K562 (cell line): ENCODE data around the gene DOCK7. TPM values are rescaled to one million over a fixed set of nuclear protein-coding genes. Genes with fewer than 3 reads are reported as not detected.

ENCODE experiments used
- ATAC-seq: fragments of 200-7000 bp; cut with Tn5 transposase; 3 replicates; pipeline ENCODE4 v1.9.1; 2020; ENCODE audit warnings: moderate library complexity
- BruUV-seq: library from RNA; stranded (reverse); fragments of 400-500 nt; replicated peaks from 2 replicates; lab custom pipeline; 2021; lab: Mats Ljungman, UMichigan
- CTCF ChIA-PET: fragments of 300-600 bp; formaldehyde crosslinking; extraction: SDS; loops from one replicate; lab custom pipeline; 2021; ENCODE audit warnings: low intra/inter-chr PET ratio; lab: Yijun Ruan, JAX
- POLR2A ChIA-PET: fragments of 300-600, 350-650 bp; sonication (Branson Sonifier 250); formaldehyde crosslinking; extraction: SDS; loops from one replicate; lab custom pipeline; 2021; ENCODE audit warnings: antibody characterized with exemption, inconsistent platforms; lab: Yijun Ruan, JAX
- DNase-seq, 4 experiments: peaks; one replicate each; pipeline versions ENCODE4 v3.0.0 to v3.0.0-alpha.2; 2011 to 2018; ENCODE audit warnings: low spot score in 3 of 4, mixed read lengths in 3 of 4; ENCODE audit errors: extremely low read depth in 1 of 4
- FAIRE-seq: peaks from 2 replicates; lab custom pipeline; 2011; peaks lifted over from hg19 to GRCh38; lab: Jason Lieb, UNC
- H2AFZ ChIP-seq: 2 replicates; pipeline ENCODE4 v1.6.0; 2011; ENCODE audit warnings: low read depth, low read length, control low read depth, inconsistent platforms
- H3K27ac ChIP-seq: fragments of 200-600 bp; 3 replicates; pipeline ENCODE4 v1.8.0; 2011; ENCODE audit warnings: low read depth, mild to moderate bottlenecking, control low read depth, inconsistent platforms, low read length, moderate library complexity, mixed read lengths; ENCODE audit errors: extremely low read depth
- H3K27me3 ChIP-seq, 2 experiments: fragments of 300-600 bp in 1 of 2; 2 replicates in 1 of 2; 3 replicates in 1 of 2; pipeline versions ENCODE4 v1.6.0 to v1.8.0; 2011; ENCODE audit warnings: inconsistent platforms in 2 of 2, low read length in 2 of 2, mild to moderate bottlenecking in 1 of 2, mixed read lengths in 1 of 2, moderate library complexity in 1 of 2; ENCODE audit not compliant: control insufficient read depth in 2 of 2, insufficient read depth in 2 of 2
- H3K36me3 ChIP-seq: fragments of 300-600 bp; 3 replicates; pipeline ENCODE4 v1.8.0; 2011; ENCODE audit warnings: mild to moderate bottlenecking, low read length, inconsistent platforms; ENCODE audit not compliant: control insufficient read depth, insufficient read depth
- H3K4me1 ChIP-seq, 2 experiments: fragments of 200-600 bp in 1 of 2; replicated peaks in 1 of 2; 2 replicates in 1 of 2; 3 replicates in 1 of 2; pipeline versions ENCODE4 v1.5.1 to v1.8.0; 2011; ENCODE audit warnings: inconsistent platforms in 2 of 2, low read length in 2 of 2, mild to moderate bottlenecking in 1 of 2, mixed read lengths in 1 of 2, moderate library complexity in 1 of 2; ENCODE audit not compliant: control insufficient read depth in 2 of 2, insufficient read depth in 2 of 2
- H3K4me2 ChIP-seq: 2 replicates; pipeline ENCODE4 v1.6.1; 2011; ENCODE audit warnings: low read length, control low read depth, inconsistent platforms, mixed read lengths; ENCODE audit not compliant: insufficient read depth
- H3K4me3 ChIP-seq: fragments of 200-600 bp; sonication (generic), shearing (Covaris generic); 2 replicates; pipeline ENCODE4 v1.5.1; 2016; ENCODE audit warnings: control low read depth, inconsistent platforms
- H3K79me2 ChIP-seq: fragments of 200-600 bp; 3 replicates; pipeline ENCODE4 v1.8.0; 2011; ENCODE audit warnings: low read length, inconsistent platforms; ENCODE audit not compliant: control insufficient read depth, insufficient read depth
- H3K9ac ChIP-seq, 2 experiments: 2 replicates each; pipeline versions ENCODE4 v1.6.0 to v1.6.1; 2011; ENCODE audit warnings: low read depth in 2 of 2, low read length in 2 of 2, control low read depth in 1 of 2, inconsistent platforms in 1 of 2, mild to moderate bottlenecking in 1 of 2, mixed read lengths in 1 of 2; ENCODE audit not compliant: insufficient read depth in 1 of 2
- H3K9me1 ChIP-seq: one replicate; pipeline ENCODE4 v1.6.0; 2011; ENCODE audit warnings: inconsistent platforms, mild to moderate bottlenecking, low read length, moderate library complexity; ENCODE audit not compliant: control insufficient read depth, insufficient read depth
- H3K9me3 ChIP-seq: replicated peaks from 2 replicates; pipeline ENCODE4 v1.5.1; 2011; ENCODE audit warnings: low read depth, low read length, inconsistent platforms; ENCODE audit not compliant: control insufficient read depth, insufficient read depth
- H4K20me1 ChIP-seq: replicated peaks from 2 replicates; pipeline ENCODE4 v1.6.1; 2011; ENCODE audit warnings: low read length, inconsistent platforms, mixed read lengths; ENCODE audit not compliant: control insufficient read depth, insufficient read depth
- BACH1 ChIP-seq: fragments of 200-800 bp; sonication (Bioruptor generic); IDR thresholded peaks from 2 replicates; pipeline ENCODE4 v1.6.1; 2016; ENCODE audit warnings: missing genetic modification characterization, missing compliant biosample characterization
- BRCA1 ChIP-seq, 2 experiments: fragments of 450-650 bp in 1 of 2; sonication (generic) in 1 of 2; formaldehyde crosslinking in 1 of 2; IDR thresholded peaks; 2 replicates each; pipeline versions ENCODE4 v1.5.0 to v1.6.1; 2017 to 2020; ENCODE audit warnings: mild to moderate bottlenecking in 1 of 2, missing genetic modification reagents in 1 of 2
- CBFA2T3 ChIP-seq: fragments of 450-650 bp; IDR thresholded peaks from 2 replicates; pipeline ENCODE4 v1.6.1; 2017
- CC2D1A ChIP-seq: fragments of 450-650 bp; IDR thresholded peaks from 2 replicates; pipeline ENCODE4 v1.6.1; 2017; ENCODE audit warnings: mild to moderate bottlenecking
- CCNT2 ChIP-seq: IDR thresholded peaks from 2 replicates; pipeline ENCODE4 v1.6.1; 2011; ENCODE audit warnings: borderline replicate concordance, low read depth, mild to moderate bottlenecking, moderate library complexity, mixed read lengths, low read length; ENCODE audit not compliant: insufficient read length; ENCODE audit errors: extremely low read depth
- JUND ChIP-seq, 2 experiments: IDR thresholded peaks; 2 replicates in 1 of 2; 3 replicates in 1 of 2; pipeline ENCODE4 v1.6.1; 2011; ENCODE audit warnings: borderline replicate concordance in 2 of 2, low read depth in 2 of 2, low read length in 2 of 2, improper control_type of control experiment in 1 of 2, missing biosample characterization in 1 of 2, missing genetic modification characterization in 1 of 2, missing genetic modification reagents in 1 of 2
- MAFK ChIP-seq: IDR thresholded peaks from 2 replicates; pipeline ENCODE4 v1.6.1; 2011; ENCODE audit warnings: low read length, improper control_type of control experiment
- NRF1 ChIP-seq, 2 experiments: fragments of 450-650 bp; IDR thresholded peaks in 1 of 2; conservative IDR thresholded peaks in 1 of 2; 2 replicates each; pipeline ENCODE4 v1.6.1; 2014; ENCODE audit warnings: mild to moderate bottlenecking in 2 of 2
- PHB ChIP-seq: fragments of 250-450 bp; sonication (Bioruptor Pico); IDR thresholded peaks from 2 replicates; pipeline ENCODE4 v1.5.0; 2021
- POLR2H ChIP-seq: IDR thresholded peaks from 2 replicates; pipeline ENCODE4 v1.6.1; 2016; ENCODE audit warnings: missing genetic modification characterization, low read depth, mild to moderate bottlenecking, control low read depth, missing compliant biosample characterization, moderate library complexity
- SP2 ChIP-seq: IDR thresholded peaks from 2 replicates; pipeline ENCODE4 v1.6.1; 2011; ENCODE audit warnings: mild to moderate bottlenecking, low read depth, low read length, moderate library complexity; ENCODE audit not compliant: poor library complexity, severe bottlenecking; ENCODE audit errors: extremely low read depth
- TOE1 ChIP-seq, 2 experiments: fragments of 450-650 bp in 1 of 2; sonication (generic) in 1 of 2; formaldehyde crosslinking in 1 of 2; IDR thresholded peaks; 2 replicates each; pipeline versions ENCODE4 v1.7.1 to v1.8.0; 2016 to 2022; ENCODE audit warnings: borderline replicate concordance in 2 of 2, mild to moderate bottlenecking in 2 of 2, antibody characterized with exemption in 1 of 2, inconsistent platforms in 1 of 2, low read depth in 1 of 2, missing genetic modification reagents in 1 of 2, moderate library complexity in 1 of 2
- TSC22D4 ChIP-seq: fragments of 450-650 bp; IDR thresholded peaks from 2 replicates; pipeline ENCODE4 v1.6.1; 2016; ENCODE audit warnings: missing genetic modification characterization, missing biosample characterization, control low read depth
- U2AF2 ChIP-seq: fragments of 200-400 bp; formaldehyde crosslinking; optimal IDR thresholded peaks from 2 replicates; pipeline ENCODE3; 2017; ENCODE audit warnings: low read depth, mild to moderate bottlenecking, low read length
- ZNF586 ChIP-seq: fragments of 450-650 bp; formaldehyde crosslinking; conservative IDR thresholded peaks from 2 replicates; pipeline ENCODE4 v1.4.0; 2020; ENCODE audit warnings: mild to moderate bottlenecking, moderate library complexity
- WGBS: fragments of 100-300 bp; shearing (Covaris generic); methylation state at CpG from one replicate; pipeline ENCODE4 v1.1.6; 2016; ENCODE audit warnings: low coverage, mixed read lengths; ENCODE audit not compliant: insufficient coverage; ENCODE audit errors: missing lambda C conversion rate; 5-methylcytosine and 5-hydroxymethylcytosine counted together
- in situ Hi-C: fragments of 300-500 bp; cut with MboI; formaldehyde crosslinking; loops from 4 replicates; pipeline ENCODE4 v1.15.0; 2018; ENCODE audit warnings: inconsistent platforms, mixed read lengths
- intact Hi-C: fragments of 100-400 bp; cut with micrococcal nuclease; formaldehyde crosslinking; loops from 2 replicates; pipeline ENCODE4 v1.14.2; 2022
- polyA plus RNA-seq, 8 experiments: library from polyadenylated mRNA; depleted of rRNA in 4 of 8; stranded (reverse) in 5 of 8; unstranded in 3 of 8; fragments of >200 nt; fragmentation: Nextera tagmentation in 2 of 8; fragmentation: Illumina TruSeq in 1 of 8; extraction: Ambion mirVana in 2 of 8; extraction: Trizol in 1 of 8; gene quantifications; 2 replicates each; pipeline versions ENCODE4 v1.2.1 to v1.2.3, GENCODE V29; 2011 to 2014; ENCODE audit warnings: inconsistent platforms in 1 of 8, missing spikeins in 1 of 8
- total RNA-seq, 7 experiments: library from RNA; depleted of rRNA in 6 of 7; stranded (reverse); fragments of >200 nt in 6 of 7; fragmentation: Illumina TruSeq in 2 of 7; extraction: Trizol in 2 of 7; gene quantifications; 2 replicates each; pipeline versions ENCODE4 v1.2.1 to v1.2.3, GENCODE V29; 2011 to 2021; ENCODE audit warnings: low replicate concordance in 1 of 7
- TF ChIP-seq, protein P1 (sequence below): sonication (generic); formaldehyde crosslinking; IDR thresholded peaks from 2 replicates; pipeline ENCODE4 v1.8.0; 2022; ENCODE audit warnings: missing genetic modification reagents, mild to moderate bottlenecking, moderate library complexity, borderline replicate concordance

Gene DOCK7
- total and polyA plus RNA-seq, 9 of the 15 experiments (the other 6 are each of a cell fraction or from before 2014, with no cell fraction given) = 4.9 to 35.1 (median 12.6) TPM

DNA sequence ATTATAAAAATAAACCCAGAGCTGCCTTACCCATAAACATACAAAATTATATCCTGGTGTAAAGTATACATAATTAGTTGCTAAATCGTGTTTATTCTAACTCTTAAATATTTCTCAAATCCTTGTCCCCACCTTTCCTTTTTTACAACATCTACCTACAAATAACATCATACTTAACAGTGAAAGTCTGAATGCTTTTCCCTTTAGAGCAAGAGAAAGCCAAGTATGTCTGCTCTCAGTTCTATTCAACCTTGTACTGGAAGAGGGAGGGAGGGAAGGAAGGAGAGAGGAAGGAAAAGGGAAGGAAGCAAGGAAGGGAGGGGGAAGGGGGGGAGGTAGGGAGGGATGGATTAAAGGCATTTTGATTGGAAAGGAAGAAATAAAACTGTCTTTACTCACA, 14.6 kb downstream of the DOCK7 start:
- FAIRE-seq (no peak), ATAC-seq (no peak), DNase-seq (no peak)
- no peak overlapping the region for H3K27ac ChIP-seq
- no peaks in the 10 kb centered on the region; the same call in 2 of the 3 replicates for H3K79me2 ChIP-seq
- H3K9me1 ChIP-seq = no peaks in the 10 kb centered on the region
- H3K9me3 ChIP-seq = no peaks in the 10 kb centered on the region
- H3K4me2 ChIP-seq = no peak overlapping the region
- in situ Hi-C loops = no loop called here
- ChIA-PET POLR2A (no interaction called here), CTCF (no interaction called here)
- H3K4me3 ChIP-seq = no peak overlapping the region
- 12% methylated on average over 1 of the region's 1 CpG for WGBS
- no peaks in the 10 kb centered on the region for H3K27me3 ChIP-seq
- no peak overlapping the region for H2AFZ ChIP-seq
- TF ChIP-seq, protein P1, sequence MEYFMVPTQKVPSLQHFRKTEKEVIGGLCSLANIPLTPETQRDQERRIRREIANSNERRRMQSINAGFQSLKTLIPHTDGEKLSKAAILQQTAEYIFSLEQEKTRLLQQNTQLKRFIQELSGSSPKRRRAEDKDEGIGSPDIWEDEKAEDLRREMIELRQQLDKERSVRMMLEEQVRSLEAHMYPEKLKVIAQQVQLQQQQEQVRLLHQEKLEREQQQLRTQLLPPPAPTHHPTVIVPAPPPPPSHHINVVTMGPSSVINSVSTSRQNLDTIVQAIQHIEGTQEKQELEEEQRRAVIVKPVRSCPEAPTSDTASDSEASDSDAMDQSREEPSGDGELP (CRISPR knock-in tag) = no peak
- TF ChIP-seq PHB (CRISPR knock-in tag) (no peak), TSC22D4 (no peak), CC2D1A (no peak)
- no peaks in the 10 kb centered on the region for H3K36me3 ChIP-seq
- H3K4me1 ChIP-seq = no peaks in the 10 kb centered on the region; a peak in 1 of 5 replicates
- BruUV-seq = no TSS peak
- no peaks in the 10 kb centered on the region for H4K20me1 ChIP-seq
- no peak overlapping the region for H3K9ac ChIP-seq
- intact Hi-C loops = no loop called here

DNA sequence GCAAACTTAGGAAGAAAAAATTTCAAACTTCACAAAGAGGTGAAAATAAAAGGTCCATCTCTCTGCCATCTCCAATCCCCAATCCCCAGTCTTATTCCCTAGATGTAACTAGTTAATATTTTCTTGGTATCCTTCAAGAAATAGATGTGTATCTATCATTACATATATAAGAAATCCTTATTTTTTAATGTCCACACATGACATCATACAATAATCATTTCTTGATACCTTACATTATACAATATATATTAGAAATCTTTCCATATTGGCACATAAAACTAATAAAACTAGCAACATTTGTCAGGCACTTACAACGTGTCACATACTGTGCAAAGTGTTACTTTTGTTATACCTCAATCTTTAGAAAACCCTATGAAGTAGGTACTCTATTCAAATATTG, 16.2 kb downstream of the DOCK7 start:
- no peaks in the 10 kb centered on the region; a peak in 1 of 5 replicates for H3K4me1 ChIP-seq
- FAIRE-seq (no peak), DNase-seq (no peak), ATAC-seq (no peak)
- H3K27me3 ChIP-seq = no peaks in the 10 kb centered on the region
- H3K9ac ChIP-seq = no peak overlapping the region
- no peaks in the 10 kb centered on the region for H3K36me3 ChIP-seq
- H3K4me2 ChIP-seq = no peak overlapping the region
- BruUV-seq = no TSS peak
- POLR2A ChIA-PET = interaction anchor here (1.2 kb wide), 1 partner anchor 18 kb away, joined by 3 read pairs; no protein-coding TSS in a partner anchor
- H3K79me2 ChIP-seq = no peaks in the 10 kb centered on the region; the same call in 2 of the 3 replicates
- H3K27ac ChIP-seq = no peak overlapping the region
- H3K4me3 ChIP-seq = no peak overlapping the region
- in situ Hi-C loops (no loop called here), intact Hi-C loops (no loop called here)
- no peaks in the 10 kb centered on the region for H4K20me1 ChIP-seq
- no peaks in the 10 kb centered on the region for H3K9me1 ChIP-seq
- CTCF ChIA-PET = no interaction called here
- H3K9me3 ChIP-seq = no peaks in the 10 kb centered on the region
- no peak overlapping the region for H2AFZ ChIP-seq
- WGBS = 0% methylated on average over 1 of the region's 1 CpG
- no peak for TF ChIP-seq U2AF2
- no peak for TF ChIP-seq SP2
- TF ChIP-seq ZNF586 = no peak
- no peak for TF ChIP-seq CCNT2
- TF ChIP-seq POLR2H = no peak
- TF ChIP-seq CBFA2T3 = no peak
- TF ChIP-seq BACH1 (tag) = no peak
- TF ChIP-seq MAFK = no peak
- no peak for TF ChIP-seq TOE1 (IDR thresholded peaks at IDR 0.05; ENCODE audit: borderline replicate concordance)
- no peak for TF ChIP-seq TOE1 (CRISPR knock-in tag; IDR thresholded peaks at IDR 0.05; ENCODE audit: borderline replicate concordance, low read depth)
- no peak for TF ChIP-seq JUND (IDR thresholded peaks at IDR 0.05; ENCODE audit: borderline replicate concordance, low read depth, low read length)
- TF ChIP-seq JUND (tag; IDR thresholded peaks at IDR 0.05; ENCODE audit: borderline replicate concordance, low read depth, low read length) = no peak
- no peak for TF ChIP-seq NRF1 (conservative IDR thresholded peaks at IDR 0.05 in 1 of 2, IDR thresholded peaks at IDR 0.05 in 1 of 2)
- no peak for TF ChIP-seq BRCA1 (IDR thresholded peaks at IDR 0.05)
- no peak for TF ChIP-seq BRCA1 (CRISPR knock-in tag; IDR thresholded peaks at IDR 0.05)
